Fibroblast of lung (primary cell): ENCODE data around the gene BRD1. TPM values are rescaled to one million over a fixed set of nuclear protein-coding genes. Genes with fewer than 3 reads are reported as not detected.

Experiments used
- DNase-seq, 2 donors: peaks; one replicate each; pipeline versions ENCODE4 v3.0.0 to v3.0.0-alpha.2; 2010; ENCODE audit warnings: low read depth in 2 of 2
- H2AFZ ChIP-seq: 2 replicates; pipeline ENCODE4 v1.5.1; 2012; ENCODE audit warnings: low read length, control low read depth, inconsistent platforms
- H3K27ac ChIP-seq: 2 replicates; pipeline ENCODE4 v1.5.1; 2011; ENCODE audit warnings: low read length, control low read depth; ENCODE audit not compliant: insufficient read depth
- H3K27me3 ChIP-seq: 2 replicates; pipeline ENCODE4 v1.5.1; 2011; ENCODE audit warnings: mild to moderate bottlenecking, low read length; ENCODE audit not compliant: control insufficient read depth, insufficient read depth
- H3K36me3 ChIP-seq: 2 replicates; pipeline ENCODE4 v1.5.1; 2011; ENCODE audit warnings: low read length; ENCODE audit not compliant: control insufficient read depth, insufficient read depth
- H3K4me1 ChIP-seq: 2 replicates; pipeline ENCODE4 v1.5.1; 2011; ENCODE audit warnings: low read length; ENCODE audit not compliant: control insufficient read depth, insufficient read depth; ENCODE audit errors: extremely low read depth
- H3K4me2 ChIP-seq: 2 replicates; pipeline ENCODE4 v1.5.1; 2011; ENCODE audit warnings: low read length, control low read depth; ENCODE audit not compliant: insufficient read depth; ENCODE audit errors: extremely low read depth
- H3K4me3 ChIP-seq, 4 experiments: fragments of 200-600 bp in 1 of 4; sonication (generic) in 1 of 4; replicated peaks in 1 of 4; 2 replicates each; pipeline ENCODE4 v1.5.1; 2011 to 2016; ENCODE audit warnings: low read length in 4 of 4, low read depth in 3 of 4, mild to moderate bottlenecking in 3 of 4, control low read depth in 2 of 4, inconsistent platforms in 1 of 4, mixed read lengths in 1 of 4; ENCODE audit not compliant: insufficient read depth in 1 of 4; ENCODE audit errors: control extremely low read depth in 1 of 4
- H3K79me2 ChIP-seq: 2 replicates; pipeline ENCODE4 v1.5.1; 2012; ENCODE audit warnings: mild to moderate bottlenecking, low read length, inconsistent platforms; ENCODE audit not compliant: control insufficient read depth, insufficient read depth
- H3K9ac ChIP-seq: 2 replicates; pipeline ENCODE4 v1.5.1; 2011; ENCODE audit warnings: mild to moderate bottlenecking, low read length, control low read depth; ENCODE audit not compliant: insufficient read depth
- H3K9me3 ChIP-seq: 2 replicates; pipeline ENCODE4 v1.5.1; 2012; ENCODE audit warnings: low read depth, low read length; ENCODE audit not compliant: control insufficient read depth, insufficient read depth
- H4K20me1 ChIP-seq: 2 replicates; pipeline ENCODE4 v1.5.1; 2011; ENCODE audit warnings: low read length; ENCODE audit not compliant: control insufficient read depth, insufficient read depth; ENCODE audit errors: extremely low read depth
- EZH2 ChIP-seq: IDR thresholded peaks from 2 replicates; pipeline ENCODE4 v1.5.1; 2012; ENCODE audit warnings: low read length, control low read depth, mild to moderate bottlenecking; ENCODE audit errors: missing control alignments
- polyA plus RNA-seq, 2 donors: library from polyadenylated mRNA; depleted of rRNA in 1 of 2; stranded (reverse) in 1 of 2; unstranded in 1 of 2; fragments of >200 nt; gene quantifications; 2 replicates each; pipeline ENCODE4 v1.2.1, GENCODE V29; 2011 to 2012; ENCODE audit warnings: missing spikeins in 1 of 2
- total RNA-seq: library from RNA; depleted of rRNA; stranded (reverse); fragments of >200 nt; gene quantifications from 2 replicates; pipeline ENCODE4 v1.2.1, GENCODE V29; 2014
- TF ChIP-seq, protein P1 (sequence below), 2 donors: IDR thresholded peaks in 1 of 2; conservative IDR thresholded peaks in 1 of 2; 1 replicate in 1 of 2; 2 replicates in 1 of 2; pipeline ENCODE4 v1.5.1; 2011 to 2012; ENCODE audit warnings: low read length in 2 of 2, control low read depth in 1 of 2, inconsistent platforms in 1 of 2, low read depth in 1 of 2, mild to moderate bottlenecking in 1 of 2

The BRD1 gene
- total and polyA plus RNA-seq, 2 donors (not counting 1 experiment from before 2014, with no cell fraction given) = 4.3 to 26.6 TPM

DNA sequence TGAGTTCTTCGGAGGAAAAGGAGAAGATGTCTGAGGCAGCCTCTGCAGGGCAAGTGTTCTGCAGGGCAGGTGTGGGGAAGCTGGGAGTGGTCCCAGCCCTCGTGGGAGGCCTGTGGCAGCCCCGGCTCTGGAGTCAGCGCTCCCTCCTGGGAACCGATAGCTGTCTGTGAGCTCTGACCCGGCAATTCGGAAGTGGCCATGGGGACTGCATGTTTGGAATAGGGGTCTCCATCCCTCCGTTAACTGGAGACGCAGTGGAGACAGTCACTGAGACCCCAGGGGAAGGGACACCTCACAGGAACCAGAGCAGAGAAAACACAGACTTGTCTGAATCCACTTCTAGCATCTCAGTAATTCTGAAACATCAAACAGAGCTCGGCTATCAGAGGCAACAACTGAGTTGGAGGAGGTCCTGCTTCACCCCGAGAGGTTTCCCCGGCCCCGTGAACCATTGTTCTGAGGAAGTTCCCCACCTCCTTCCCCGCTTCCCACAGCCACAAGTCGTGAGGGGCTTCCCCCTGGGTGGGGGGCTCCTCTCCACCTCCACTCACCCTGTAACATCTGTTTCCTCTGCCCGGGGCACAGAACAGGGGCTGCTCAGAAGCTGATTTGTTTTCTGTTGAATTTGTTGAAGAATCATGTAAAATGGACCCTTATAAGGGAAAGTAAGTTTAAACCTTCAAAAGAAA, 99.6 kb downstream of the BRD1 start:
- H3K9ac ChIP-seq = no peak overlapping the region
- H3K4me1 ChIP-seq = no peaks in the 10 kb centered on the region
- H2AFZ ChIP-seq = no peak overlapping the region
- H3K36me3 ChIP-seq = no peaks in the 10 kb centered on the region
- H4K20me1 ChIP-seq = no peaks in the 10 kb centered on the region
- no peaks in the 10 kb centered on the region for H3K79me2 ChIP-seq
- DNase-seq = no peak
- no peak overlapping the region for H3K4me2 ChIP-seq
- TF ChIP-seq, protein P1, sequence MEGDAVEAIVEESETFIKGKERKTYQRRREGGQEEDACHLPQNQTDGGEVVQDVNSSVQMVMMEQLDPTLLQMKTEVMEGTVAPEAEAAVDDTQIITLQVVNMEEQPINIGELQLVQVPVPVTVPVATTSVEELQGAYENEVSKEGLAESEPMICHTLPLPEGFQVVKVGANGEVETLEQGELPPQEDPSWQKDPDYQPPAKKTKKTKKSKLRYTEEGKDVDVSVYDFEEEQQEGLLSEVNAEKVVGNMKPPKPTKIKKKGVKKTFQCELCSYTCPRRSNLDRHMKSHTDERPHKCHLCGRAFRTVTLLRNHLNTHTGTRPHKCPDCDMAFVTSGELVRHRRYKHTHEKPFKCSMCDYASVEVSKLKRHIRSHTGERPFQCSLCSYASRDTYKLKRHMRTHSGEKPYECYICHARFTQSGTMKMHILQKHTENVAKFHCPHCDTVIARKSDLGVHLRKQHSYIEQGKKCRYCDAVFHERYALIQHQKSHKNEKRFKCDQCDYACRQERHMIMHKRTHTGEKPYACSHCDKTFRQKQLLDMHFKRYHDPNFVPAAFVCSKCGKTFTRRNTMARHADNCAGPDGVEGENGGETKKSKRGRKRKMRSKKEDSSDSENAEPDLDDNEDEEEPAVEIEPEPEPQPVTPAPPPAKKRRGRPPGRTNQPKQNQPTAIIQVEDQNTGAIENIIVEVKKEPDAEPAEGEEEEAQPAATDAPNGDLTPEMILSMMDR (conservative IDR thresholded peaks at IDR 0.05 in 1 of 2, IDR thresholded peaks at IDR 0.05 in 1 of 2; ENCODE audit: low read depth in 1 of 2, low read length in 2 of 2) = no peak
- no peak for TF ChIP-seq EZH2
- no peaks in the 10 kb centered on the region for H3K9me3 ChIP-seq
- H3K4me3 ChIP-seq = no peak overlapping the region
- no peak overlapping the region for H3K27ac ChIP-seq
- H3K27me3 ChIP-seq = peaks cover 3% of the 10 kb centered on the region

DNA sequence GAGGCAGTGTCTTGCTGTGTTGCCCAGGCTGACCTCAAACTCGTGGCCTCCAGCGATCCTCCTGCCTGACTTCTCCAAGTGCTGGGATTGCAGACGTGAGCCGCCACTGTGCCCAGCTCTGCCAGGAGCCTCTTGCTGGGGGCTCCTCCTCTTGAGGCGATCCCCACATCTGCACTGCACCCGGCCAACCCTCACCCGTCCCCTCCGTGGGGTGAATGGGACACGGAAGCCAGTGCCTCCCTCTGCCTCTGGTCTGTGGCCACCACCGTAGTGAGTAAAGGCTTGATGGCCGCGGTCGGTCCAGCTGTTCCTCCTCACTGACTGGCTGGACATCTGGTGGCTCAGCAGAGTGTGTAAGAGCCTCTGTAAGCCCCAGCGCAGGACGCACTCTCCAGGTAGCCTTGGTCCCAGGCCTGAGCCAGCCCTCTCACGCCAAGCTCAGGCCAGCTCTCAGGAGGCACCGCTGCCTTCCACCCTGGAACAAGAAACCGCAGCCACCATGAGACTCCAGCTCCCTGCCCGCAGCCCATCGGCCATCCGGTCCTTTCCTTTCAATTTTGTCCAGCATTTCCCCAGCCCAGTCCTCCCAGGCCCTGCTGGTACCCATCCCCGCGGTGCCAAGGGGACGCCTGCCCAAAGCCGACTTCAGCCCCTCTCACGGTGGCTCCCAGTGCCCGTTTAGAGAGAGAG, 100.3 kb downstream of the BRD1 start:
- Histone ChIP-seq H3K27ac (no peak overlapping the region), H3K4me2 (no peak overlapping the region), H3K4me3 (no peak overlapping the region), H3K36me3 (no peaks in the 10 kb centered on the region), H3K27me3 (peaks cover 3% of the 10 kb centered on the region), H3K4me1 (no peaks in the 10 kb centered on the region), H3K9ac (no peak overlapping the region), H3K9me3 (no peaks in the 10 kb centered on the region), H4K20me1 (no peaks in the 10 kb centered on the region), H2AFZ (no peak overlapping the region), H3K79me2 (no peaks in the 10 kb centered on the region)
- no peak for TF ChIP-seq EZH2
- TF ChIP-seq, protein P1 (conservative IDR thresholded peaks at IDR 0.05 in 1 of 2, IDR thresholded peaks at IDR 0.05 in 1 of 2; ENCODE audit: low read depth in 1 of 2, low read length in 2 of 2) = no peak
- no peak for DNase-seq

DNA sequence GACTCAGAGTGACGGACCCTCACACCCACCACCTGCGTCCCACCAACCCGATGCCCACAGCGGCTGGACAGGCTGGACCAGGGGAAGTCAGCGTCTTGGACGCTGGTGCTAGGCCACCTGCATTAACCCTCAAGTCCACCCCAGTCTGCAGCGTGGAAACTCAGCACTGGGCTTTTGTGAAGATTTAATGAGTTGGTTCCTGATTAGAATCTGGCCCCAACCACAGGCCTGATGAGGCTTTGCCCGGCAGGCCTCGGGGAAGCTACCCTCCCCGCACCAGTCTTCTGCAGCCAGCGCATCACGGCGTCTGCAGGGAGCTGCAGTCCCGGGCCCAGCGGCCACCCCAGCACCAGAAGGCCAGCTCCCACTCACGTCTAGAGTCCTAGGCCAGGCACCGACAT, 101.0 kb downstream of the BRD1 start:
- Histone ChIP-seq H3K27ac (no peak overlapping the region), H2AFZ (no peak overlapping the region), H3K4me3 (no peak overlapping the region), H3K36me3 (no peaks in the 10 kb centered on the region), H4K20me1 (no peaks in the 10 kb centered on the region), H3K27me3 (peaks cover 3% of the 10 kb centered on the region), H3K4me2 (no peak overlapping the region), H3K9ac (no peak overlapping the region), H3K4me1 (no peaks in the 10 kb centered on the region), H3K9me3 (no peaks in the 10 kb centered on the region), H3K79me2 (no peaks in the 10 kb centered on the region)
- DNase-seq = no peak
- TF ChIP-seq, protein P1 (conservative IDR thresholded peaks at IDR 0.05 in 1 of 2, IDR thresholded peaks at IDR 0.05 in 1 of 2; ENCODE audit: low read depth in 1 of 2, low read length in 2 of 2) = no peak
- no peak for TF ChIP-seq EZH2
